ENCODE results near the gene PARVA.

- TF ChIP-seq YY1 (IDR thresholded peaks at IDR 0.05; ENCODE audit: low read depth) (no peak), CREB1 (IDR thresholded peaks at IDR 0.05; ENCODE audit: low read depth) (no peak), REST (IDR thresholded peaks at IDR 0.05; ENCODE audit: low read depth) (no peak), TEAD4 (IDR thresholded peaks at IDR 0.05) (no peak), MAX (IDR thresholded peaks at IDR 0.05) (no peak), TAF1 (IDR thresholded peaks at IDR 0.05; ENCODE audit: low read depth) (no peak), CEBPB (IDR thresholded peaks at IDR 0.05) (no peak), NFIC (IDR thresholded peaks at IDR 0.05) (no peak), EGR1 (IDR thresholded peaks at IDR 0.05) (no peak), RAD21 (IDR thresholded peaks at IDR 0.05; ENCODE audit: low read depth) (no peak), EP300 (IDR thresholded peaks at IDR 0.05; ENCODE audit: borderline replicate concordance) (no peak)
Measured at GRCh38 chr11:12440565-12440964, 63.2 kb downstream of the PARVA start.

All from Ishikawa (cell line).